PFSK-1 (cell line): Measurements from ENCODE around the gene VGF.

Source experiments
- POLR2AphosphoS5 ChIP-seq: IDR thresholded peaks from 2 replicates; pipeline ENCODE4 v1.6.1; 2012; ENCODE audit warnings: low read depth, mild to moderate bottlenecking, control low read depth, low read length, moderate library complexity
- TAF1 ChIP-seq: IDR thresholded peaks from 2 replicates; pipeline ENCODE4 v1.6.1; 2012; ENCODE audit warnings: low read length, control low read depth, borderline replicate concordance; ENCODE audit not compliant: insufficient read depth
- TF ChIP-seq, protein P1 (sequence below), 2 experiments: IDR thresholded peaks; 2 replicates each; pipeline versions ENCODE4 v1.6.1 to v1.8.0; 2011 to 2012; ENCODE audit warnings: low read depth in 2 of 2, low read length in 2 of 2, control low read depth in 1 of 2, inconsistent platforms in 1 of 2, mild to moderate bottlenecking in 1 of 2, moderate library complexity in 1 of 2; ENCODE audit not compliant: insufficient read depth in 1 of 2

DNA sequence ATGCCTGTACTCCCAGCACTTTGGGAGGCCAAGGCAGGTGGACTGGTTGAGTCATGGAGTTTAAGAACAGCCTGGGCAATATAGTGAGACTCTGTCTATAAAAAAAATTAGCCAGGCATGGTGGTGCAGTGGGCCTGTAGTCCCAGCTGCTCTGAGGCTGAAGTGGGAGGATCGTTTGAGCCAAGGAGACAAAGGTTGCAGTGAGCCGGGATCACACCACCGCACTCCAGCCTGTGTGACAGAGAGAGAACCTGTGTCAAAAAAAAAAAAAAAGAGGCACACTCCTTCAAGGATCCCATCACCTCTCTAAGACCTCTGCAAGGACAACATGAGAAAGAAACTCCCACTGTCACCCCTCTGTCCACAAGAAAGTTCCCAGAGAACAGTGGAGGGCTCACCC, 10.3 kb upstream of the VGF start:
- TF ChIP-seq, protein P1, sequence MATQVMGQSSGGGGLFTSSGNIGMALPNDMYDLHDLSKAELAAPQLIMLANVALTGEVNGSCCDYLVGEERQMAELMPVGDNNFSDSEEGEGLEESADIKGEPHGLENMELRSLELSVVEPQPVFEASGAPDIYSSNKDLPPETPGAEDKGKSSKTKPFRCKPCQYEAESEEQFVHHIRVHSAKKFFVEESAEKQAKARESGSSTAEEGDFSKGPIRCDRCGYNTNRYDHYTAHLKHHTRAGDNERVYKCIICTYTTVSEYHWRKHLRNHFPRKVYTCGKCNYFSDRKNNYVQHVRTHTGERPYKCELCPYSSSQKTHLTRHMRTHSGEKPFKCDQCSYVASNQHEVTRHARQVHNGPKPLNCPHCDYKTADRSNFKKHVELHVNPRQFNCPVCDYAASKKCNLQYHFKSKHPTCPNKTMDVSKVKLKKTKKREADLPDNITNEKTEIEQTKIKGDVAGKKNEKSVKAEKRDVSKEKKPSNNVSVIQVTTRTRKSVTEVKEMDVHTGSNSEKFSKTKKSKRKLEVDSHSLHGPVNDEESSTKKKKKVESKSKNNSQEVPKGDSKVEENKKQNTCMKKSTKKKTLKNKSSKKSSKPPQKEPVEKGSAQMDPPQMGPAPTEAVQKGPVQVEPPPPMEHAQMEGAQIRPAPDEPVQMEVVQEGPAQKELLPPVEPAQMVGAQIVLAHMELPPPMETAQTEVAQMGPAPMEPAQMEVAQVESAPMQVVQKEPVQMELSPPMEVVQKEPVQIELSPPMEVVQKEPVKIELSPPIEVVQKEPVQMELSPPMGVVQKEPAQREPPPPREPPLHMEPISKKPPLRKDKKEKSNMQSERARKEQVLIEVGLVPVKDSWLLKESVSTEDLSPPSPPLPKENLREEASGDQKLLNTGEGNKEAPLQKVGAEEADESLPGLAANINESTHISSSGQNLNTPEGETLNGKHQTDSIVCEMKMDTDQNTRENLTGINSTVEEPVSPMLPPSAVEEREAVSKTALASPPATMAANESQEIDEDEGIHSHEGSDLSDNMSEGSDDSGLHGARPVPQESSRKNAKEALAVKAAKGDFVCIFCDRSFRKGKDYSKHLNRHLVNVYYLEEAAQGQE (IDR thresholded peaks at IDR 0.05; ENCODE audit: insufficient read depth in 1 of 2, low read depth in 2 of 2, low read length in 2 of 2), result no peak
- no peak for TF ChIP-seq POLR2AphosphoS5
- no peak for TF ChIP-seq TAF1
